HCT116 (cell line): Measurements from ENCODE around the gene HYLS1. TPM values are rescaled to one million over a fixed set of nuclear protein-coding genes. Genes with fewer than 3 reads are reported as not detected.
"Not testable (repeated sequence)": the region's sequence is repeated elsewhere in the genome, so short reads cannot be mapped to it uniquely, and the experiment has no call there.

Experiments used
- ATAC-seq: fragments of 200-7000 bp; cut with Tn5 transposase; 2 replicates; pipeline ENCODE4 v1.9.1; 2020; ENCODE audit warnings: mild to moderate bottlenecking, moderate library complexity
- BruUV-seq: library from RNA; stranded (reverse); fragments of 400-500 nt; replicated peaks from 2 replicates; lab custom pipeline; 2021; lab: Mats Ljungman, UMichigan
- CTCF ChIA-PET: fragments of 300-600 bp; sonication (Branson Sonifier 250); formaldehyde crosslinking; loops from one replicate; lab custom pipeline; 2021; ENCODE audit warnings: antibody characterized with exemption; lab: Charles Lee
- POLR2A ChIA-PET: fragments of 300-600, 350-600 bp; sonication (Branson Sonifier 250); formaldehyde crosslinking; loops from one replicate; lab custom pipeline; 2021; ENCODE audit warnings: antibody characterized with exemption; lab: Charles Lee
- RAD21 ChIA-PET, 2 experiments: fragments of 300-600 bp; sonication (Branson Sonifier 250); formaldehyde crosslinking; loops; one replicate each; lab custom pipeline; 2023; ENCODE audit warnings: low total read pairs in 2 of 2; ENCODE audit not compliant: uncharacterized antibody in 2 of 2, unreplicated experiment in 2 of 2, low non-redundant PET in 1 of 2; lab: Charles Lee
- DNase-seq: peaks from one replicate; pipeline ENCODE4 v3.0.0-alpha.2; 2010; ENCODE audit warnings: low read depth, low spot score
- H2AFZ ChIP-seq: fragments of 200-600 bp; shearing (Covaris generic), sonication (generic); 2 replicates; pipeline ENCODE4 v1.6.1; 2017; ENCODE audit warnings: low read depth, mixed run types, mixed read lengths, antibody characterized with exemption, low read length; ENCODE audit not compliant: poor library complexity, severe bottlenecking
- H3K27ac ChIP-seq: 2 replicates; pipeline ENCODE4 v1.5.1; 2012; ENCODE audit warnings: low read depth, low read length
- H3K27me3 ChIP-seq: fragments of 200-600 bp; sonication (generic); 2 replicates; pipeline ENCODE4 v1.6.1; 2016; ENCODE audit warnings: mixed run types, low read length, mixed read lengths; ENCODE audit not compliant: insufficient read depth
- H3K36me3 ChIP-seq, 2 experiments: fragments of 200-500 bp in 1 of 2; fragments of 200-600 bp in 1 of 2; sonication (Bioruptor generic) in 1 of 2; sonication (generic) in 1 of 2; 2 replicates each; pipeline versions ENCODE4 v1.5.1 to v1.6.1; 2014 to 2016; ENCODE audit warnings: low read length in 2 of 2, inconsistent platforms in 1 of 2, mixed read lengths in 1 of 2, mixed run types in 1 of 2; ENCODE audit not compliant: insufficient read depth in 2 of 2, control insufficient read depth in 1 of 2
- H3K4me1 ChIP-seq, 2 experiments: fragments of 200-600 bp in 1 of 2; sonication (generic) in 1 of 2; 2 replicates each; pipeline versions ENCODE4 v1.5.1 to v1.6.1; 2012 to 2017; ENCODE audit warnings: low read length in 2 of 2, inconsistent platforms in 1 of 2, mild to moderate bottlenecking in 1 of 2, mixed read lengths in 1 of 2, mixed run types in 1 of 2, moderate library complexity in 1 of 2; ENCODE audit not compliant: insufficient read depth in 2 of 2, control insufficient read depth in 1 of 2
- H3K4me2 ChIP-seq: fragments of 200-600 bp; sonication (generic); 2 replicates; pipeline ENCODE4 v1.6.1; 2017; ENCODE audit warnings: mixed run types, low read length, mixed read lengths
- H3K4me3 ChIP-seq, 2 experiments: fragments of 200-600 bp in 1 of 2; sonication (generic) in 1 of 2; replicated peaks in 1 of 2; 2 replicates each; pipeline ENCODE4 v1.5.1; 2011 to 2016; ENCODE audit warnings: low read length in 2 of 2, control low read depth in 1 of 2, low read depth in 1 of 2, mild to moderate bottlenecking in 1 of 2, mixed read lengths in 1 of 2, mixed run types in 1 of 2
- H3K79me2 ChIP-seq: fragments of 200-600 bp; sonication (generic); 2 replicates; pipeline ENCODE4 v1.6.1; 2017; ENCODE audit warnings: mild to moderate bottlenecking, mixed run types, low read length, moderate library complexity, mixed read lengths; ENCODE audit not compliant: insufficient read depth
- H3K9ac ChIP-seq: fragments of 200-600 bp; sonication (generic); 2 replicates; pipeline ENCODE4 v1.6.1; 2016; ENCODE audit warnings: low read length, mixed read lengths
- H3K9me2 ChIP-seq: fragments of 200-600 bp; sonication (generic), shearing (Covaris generic); 2 replicates; pipeline ENCODE4 v1.6.1; 2017; ENCODE audit warnings: mixed run types, mild to moderate bottlenecking, moderate library complexity; ENCODE audit not compliant: insufficient read depth
- H3K9me3 ChIP-seq, 2 experiments: fragments of 200-500 bp in 1 of 2; fragments of 200-600 bp in 1 of 2; sonication (Bioruptor generic) in 1 of 2; sonication (generic) in 1 of 2; 2 replicates each; pipeline ENCODE4 v1.6.1; 2014 to 2017; ENCODE audit warnings: low read length in 2 of 2, mixed read lengths in 2 of 2, inconsistent platforms in 1 of 2, low read depth in 1 of 2, mild to moderate bottlenecking in 1 of 2, mixed run types in 1 of 2, moderate library complexity in 1 of 2; ENCODE audit not compliant: control insufficient read depth in 1 of 2, insufficient read depth in 1 of 2
- H4K20me1 ChIP-seq: fragments of 200-600 bp; sonication (generic), shearing (Covaris generic); 2 replicates; pipeline ENCODE4 v1.6.1; 2017; ENCODE audit warnings: mixed run types, mild to moderate bottlenecking, moderate library complexity; ENCODE audit not compliant: insufficient read depth
- EZH2phosphoT487 ChIP-seq: fragments of 200-600 bp; IDR thresholded peaks from 2 replicates; pipeline ENCODE4 v1.6.1; 2018; ENCODE audit warnings: antibody characterized with exemption, borderline replicate concordance
- RAD21 ChIP-seq: IDR thresholded peaks from 2 replicates; pipeline ENCODE4 v1.6.1; 2012; ENCODE audit warnings: low read depth, mild to moderate bottlenecking
- intact Hi-C: fragments of 100-400 bp; cut with micrococcal nuclease; formaldehyde crosslinking; loops from 2 replicates; pipeline ENCODE4 v1.10.0; 2022
- total RNA-seq: library from RNA; stranded (reverse); gene quantifications from one replicate; pipeline ENCODE4 v1.2.1, GENCODE V29; 2021; ENCODE audit not compliant: unreplicated experiment
- TF ChIP-seq, protein P1 (sequence below), 3 experiments: fragments of 200-600 bp in 1 of 3; sonication (generic) in 1 of 3; IDR thresholded peaks in 2 of 3; conservative IDR thresholded peaks in 1 of 3; 2 replicates each; pipeline ENCODE4 v1.5.1; 2012 to 2017; ENCODE audit warnings: low read depth in 2 of 3, low read length in 2 of 3, antibody characterized with exemption in 1 of 3, borderline replicate concordance in 1 of 3, control low read depth in 1 of 3, mild to moderate bottlenecking in 1 of 3, mixed read lengths in 1 of 3, mixed run types in 1 of 3, moderate library complexity in 1 of 3; ENCODE audit not compliant: insufficient read depth in 1 of 3

HYLS1 gene
- total RNA-seq, 1 experiment from 2014 or later: 18.9 TPM

DNA sequence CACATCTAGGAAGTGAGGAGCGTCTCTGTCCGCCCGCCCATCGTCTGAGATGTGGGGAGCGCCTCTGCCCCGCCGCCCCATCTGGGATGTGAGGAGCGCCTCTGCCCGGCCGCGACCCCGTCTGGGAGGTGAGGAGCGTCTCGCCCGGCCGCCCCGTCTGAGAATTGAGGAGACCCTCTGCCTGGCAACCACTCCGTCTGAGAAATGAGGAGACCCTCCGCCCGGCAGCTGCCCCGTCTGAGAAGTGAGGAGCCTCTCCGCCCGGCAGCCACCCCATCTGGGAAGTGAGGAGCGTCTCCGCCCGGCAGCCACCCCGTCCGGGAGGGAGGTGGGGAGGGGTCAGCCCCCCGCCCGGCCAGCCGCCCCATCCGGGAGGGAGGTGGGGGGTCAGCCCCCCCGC is 24.7 kb upstream of the HYLS1 start:
- H4K20me1 ChIP-seq, CTCF ChIA-PET, BruUV-seq, H3K9me2 ChIP-seq, H3K27me3 ChIP-seq, H3K79me2 ChIP-seq, H3K27ac ChIP-seq, DNase-seq, intact Hi-C loops, H3K4me3 ChIP-seq, H3K36me3 ChIP-seq, ATAC-seq, H2AFZ ChIP-seq, H3K9ac ChIP-seq, H3K4me2 ChIP-seq, H3K9me3 ChIP-seq, POLR2A ChIA-PET, RAD21 ChIA-PET, H3K4me1 ChIP-seq: not testable (repeated sequence)

DNA sequence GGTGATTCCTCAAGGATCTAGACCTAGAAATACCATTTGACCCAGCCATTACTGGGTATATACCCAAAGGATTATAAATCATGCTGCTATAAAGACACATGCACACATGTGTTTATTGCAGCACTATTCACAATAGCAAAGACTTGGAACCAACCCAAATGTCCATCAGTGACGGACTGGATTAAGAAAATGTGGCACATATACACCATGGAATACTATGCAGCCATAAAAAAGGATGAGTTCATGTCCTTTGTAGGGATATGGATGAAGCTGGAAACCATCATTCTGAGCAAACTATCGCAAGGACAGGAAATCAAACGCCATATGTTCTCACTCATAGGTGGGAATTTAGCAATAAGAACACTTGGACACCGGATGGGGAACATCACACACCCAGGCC is 22.1 kb upstream of the HYLS1 start:
- H3K9me3 ChIP-seq, BruUV-seq, ATAC-seq, H3K4me2 ChIP-seq, RAD21 ChIA-PET, H3K9ac ChIP-seq, H3K27ac ChIP-seq, H3K4me1 ChIP-seq, H3K9me2 ChIP-seq, H3K4me3 ChIP-seq, H4K20me1 ChIP-seq, H3K27me3 ChIP-seq, POLR2A ChIA-PET, H3K36me3 ChIP-seq, H2AFZ ChIP-seq, H3K79me2 ChIP-seq, CTCF ChIA-PET, intact Hi-C loops, DNase-seq: not testable (repeated sequence)

DNA sequence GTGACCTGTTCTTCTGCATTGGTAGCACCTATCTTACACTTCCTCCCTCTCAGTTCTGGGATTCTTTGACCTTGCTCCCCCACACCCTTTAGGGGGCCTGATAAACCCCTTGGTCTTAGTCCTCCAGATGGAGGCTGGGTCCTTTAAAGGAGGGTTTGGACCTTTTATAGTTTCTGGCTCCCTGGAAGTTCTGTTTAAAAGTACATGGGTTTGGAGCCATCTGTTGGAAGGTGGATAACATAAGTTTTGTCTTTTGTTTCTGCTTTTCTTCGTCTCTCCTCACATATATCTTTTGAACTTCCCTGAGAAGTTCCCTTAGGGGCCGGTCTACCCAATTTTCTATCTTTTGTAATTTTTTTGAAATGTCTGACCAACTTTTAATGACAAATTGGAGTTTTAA is 17.9 kb upstream of the HYLS1 start:
- CTCF ChIA-PET: no interaction called here

More for the DNA sequence above, 17.9 kb upstream of the HYLS1 start:
- RAD21 ChIA-PET: no interaction called here
- DNase-seq: no peak
- H3K9ac ChIP-seq: no peak overlapping the region
- TF ChIP-seq EZH2phosphoT487: no peak
- 0 out of 2 replicates have a peak, but pooled peaks have one; percentile 23 for TF ChIP-seq RAD21
- TF ChIP-seq, protein P1, sequence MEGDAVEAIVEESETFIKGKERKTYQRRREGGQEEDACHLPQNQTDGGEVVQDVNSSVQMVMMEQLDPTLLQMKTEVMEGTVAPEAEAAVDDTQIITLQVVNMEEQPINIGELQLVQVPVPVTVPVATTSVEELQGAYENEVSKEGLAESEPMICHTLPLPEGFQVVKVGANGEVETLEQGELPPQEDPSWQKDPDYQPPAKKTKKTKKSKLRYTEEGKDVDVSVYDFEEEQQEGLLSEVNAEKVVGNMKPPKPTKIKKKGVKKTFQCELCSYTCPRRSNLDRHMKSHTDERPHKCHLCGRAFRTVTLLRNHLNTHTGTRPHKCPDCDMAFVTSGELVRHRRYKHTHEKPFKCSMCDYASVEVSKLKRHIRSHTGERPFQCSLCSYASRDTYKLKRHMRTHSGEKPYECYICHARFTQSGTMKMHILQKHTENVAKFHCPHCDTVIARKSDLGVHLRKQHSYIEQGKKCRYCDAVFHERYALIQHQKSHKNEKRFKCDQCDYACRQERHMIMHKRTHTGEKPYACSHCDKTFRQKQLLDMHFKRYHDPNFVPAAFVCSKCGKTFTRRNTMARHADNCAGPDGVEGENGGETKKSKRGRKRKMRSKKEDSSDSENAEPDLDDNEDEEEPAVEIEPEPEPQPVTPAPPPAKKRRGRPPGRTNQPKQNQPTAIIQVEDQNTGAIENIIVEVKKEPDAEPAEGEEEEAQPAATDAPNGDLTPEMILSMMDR (IDR thresholded peaks at IDR 0.05 in 2 of 3, conservative IDR thresholded peaks at IDR 0.05 in 1 of 3; ENCODE audit: borderline replicate concordance in 1 of 3, insufficient read depth in 1 of 3, low read depth in 2 of 3, low read length in 2 of 3): peak in 1 of 3 experiments; percentile 8; a peak in 1 of 6 replicates
- TF ChIP-seq, all 23 proteins: peak for 2
- Histone ChIP-seq H3K4me2 (no peak overlapping the region), H3K36me3 (no peaks in the 10 kb centered on the region), H3K9me2 (no peaks in the 10 kb centered on the region), H3K9me3 (peaks cover 0 to 6% of the 10 kb centered on the region in 2 experiments; a peak in 1 of 4 replicates), H3K27ac (no peak overlapping the region), H3K27me3 (no peaks in the 10 kb centered on the region; the same call in 1 of the 2 replicates), H3K4me3 (no peak overlapping the region), H3K79me2 (no peaks in the 10 kb centered on the region), H2AFZ (no peak overlapping the region), H4K20me1 (no peaks in the 10 kb centered on the region), H3K4me1 (no peaks in the 10 kb centered on the region)
- intact Hi-C loops: no loop called here
- no peak for ATAC-seq
- no TSS peak for BruUV-seq
- POLR2A ChIA-PET: no interaction called here
